DND-41 (cell line): ENCODE data around the gene FAM216A.

Source experiments
- EZH2 ChIP-seq: IDR thresholded peaks from 3 replicates; pipeline ENCODE4 v1.6.1; 2012; ENCODE audit warnings: borderline replicate concordance, low read depth, mild to moderate bottlenecking, moderate library complexity, low read length, inconsistent platforms; ENCODE audit not compliant: severe bottlenecking
- TF ChIP-seq, protein P1 (sequence below): IDR thresholded peaks from 2 replicates; pipeline ENCODE4 v1.5.1; 2012; ENCODE audit warnings: borderline replicate concordance, low read length, moderate library complexity, mild to moderate bottlenecking; ENCODE audit not compliant: poor library complexity, severe bottlenecking; ENCODE audit errors: extremely low read depth

DNA sequence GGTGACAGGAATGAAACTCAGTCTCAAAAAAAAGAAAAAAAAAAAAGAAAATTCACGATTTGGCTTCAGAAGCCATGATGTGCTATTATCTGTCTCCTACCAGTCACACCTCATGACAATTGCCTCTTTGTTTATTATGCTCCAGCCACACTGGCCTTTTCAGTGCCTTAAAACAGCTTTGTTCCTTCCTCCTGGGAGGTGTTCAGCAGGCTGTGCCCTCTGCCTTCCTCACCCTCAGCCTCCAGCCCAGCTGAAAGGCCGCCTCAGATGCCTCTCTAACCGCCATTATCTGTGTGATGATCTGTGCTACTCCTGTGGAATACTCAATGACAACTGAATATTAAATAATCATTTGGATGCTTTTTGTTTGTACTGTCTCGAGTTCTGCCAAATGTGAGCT is 9.9 kb upstream of the FAM216A start:
- TF ChIP-seq EZH2: no peak
- TF ChIP-seq, protein P1, sequence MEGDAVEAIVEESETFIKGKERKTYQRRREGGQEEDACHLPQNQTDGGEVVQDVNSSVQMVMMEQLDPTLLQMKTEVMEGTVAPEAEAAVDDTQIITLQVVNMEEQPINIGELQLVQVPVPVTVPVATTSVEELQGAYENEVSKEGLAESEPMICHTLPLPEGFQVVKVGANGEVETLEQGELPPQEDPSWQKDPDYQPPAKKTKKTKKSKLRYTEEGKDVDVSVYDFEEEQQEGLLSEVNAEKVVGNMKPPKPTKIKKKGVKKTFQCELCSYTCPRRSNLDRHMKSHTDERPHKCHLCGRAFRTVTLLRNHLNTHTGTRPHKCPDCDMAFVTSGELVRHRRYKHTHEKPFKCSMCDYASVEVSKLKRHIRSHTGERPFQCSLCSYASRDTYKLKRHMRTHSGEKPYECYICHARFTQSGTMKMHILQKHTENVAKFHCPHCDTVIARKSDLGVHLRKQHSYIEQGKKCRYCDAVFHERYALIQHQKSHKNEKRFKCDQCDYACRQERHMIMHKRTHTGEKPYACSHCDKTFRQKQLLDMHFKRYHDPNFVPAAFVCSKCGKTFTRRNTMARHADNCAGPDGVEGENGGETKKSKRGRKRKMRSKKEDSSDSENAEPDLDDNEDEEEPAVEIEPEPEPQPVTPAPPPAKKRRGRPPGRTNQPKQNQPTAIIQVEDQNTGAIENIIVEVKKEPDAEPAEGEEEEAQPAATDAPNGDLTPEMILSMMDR: no peak
